BE2C (cell line): Measurements from ENCODE around the gene JPT2.

Experiments
- DNase-seq: peaks from one replicate; pipeline ENCODE4 v3.0.0-alpha.2; 2020
- H3K27me3 ChIP-seq: fragments of 250-450 bp; sonication (Bioruptor Pico); 2 replicates; pipeline ENCODE4 v1.5.1; 2020; ENCODE audit warnings: mild to moderate bottlenecking
- H3K36me3 ChIP-seq: fragments of 250-450 bp; sonication (Bioruptor Pico); 2 replicates; pipeline ENCODE4 v1.5.1; 2020; ENCODE audit warnings: mild to moderate bottlenecking
- H3K4me1 ChIP-seq: fragments of 250-450 bp; sonication (Bioruptor Pico); 2 replicates; pipeline ENCODE4 v1.5.1; 2020
- H3K4me3 ChIP-seq: 2 replicates; pipeline ENCODE4 v1.5.1; 2011; ENCODE audit warnings: low read depth, low read length
- H3K9me3 ChIP-seq: fragments of 250-450 bp; sonication (Bioruptor Pico); 2 replicates; pipeline ENCODE4 v1.5.1; 2020
- CTCF ChIP-seq: IDR thresholded peaks from 2 replicates; pipeline ENCODE4 v1.5.1; 2012; ENCODE audit warnings: mild to moderate bottlenecking, low read depth, low read length

The JPT2 gene

DNA sequence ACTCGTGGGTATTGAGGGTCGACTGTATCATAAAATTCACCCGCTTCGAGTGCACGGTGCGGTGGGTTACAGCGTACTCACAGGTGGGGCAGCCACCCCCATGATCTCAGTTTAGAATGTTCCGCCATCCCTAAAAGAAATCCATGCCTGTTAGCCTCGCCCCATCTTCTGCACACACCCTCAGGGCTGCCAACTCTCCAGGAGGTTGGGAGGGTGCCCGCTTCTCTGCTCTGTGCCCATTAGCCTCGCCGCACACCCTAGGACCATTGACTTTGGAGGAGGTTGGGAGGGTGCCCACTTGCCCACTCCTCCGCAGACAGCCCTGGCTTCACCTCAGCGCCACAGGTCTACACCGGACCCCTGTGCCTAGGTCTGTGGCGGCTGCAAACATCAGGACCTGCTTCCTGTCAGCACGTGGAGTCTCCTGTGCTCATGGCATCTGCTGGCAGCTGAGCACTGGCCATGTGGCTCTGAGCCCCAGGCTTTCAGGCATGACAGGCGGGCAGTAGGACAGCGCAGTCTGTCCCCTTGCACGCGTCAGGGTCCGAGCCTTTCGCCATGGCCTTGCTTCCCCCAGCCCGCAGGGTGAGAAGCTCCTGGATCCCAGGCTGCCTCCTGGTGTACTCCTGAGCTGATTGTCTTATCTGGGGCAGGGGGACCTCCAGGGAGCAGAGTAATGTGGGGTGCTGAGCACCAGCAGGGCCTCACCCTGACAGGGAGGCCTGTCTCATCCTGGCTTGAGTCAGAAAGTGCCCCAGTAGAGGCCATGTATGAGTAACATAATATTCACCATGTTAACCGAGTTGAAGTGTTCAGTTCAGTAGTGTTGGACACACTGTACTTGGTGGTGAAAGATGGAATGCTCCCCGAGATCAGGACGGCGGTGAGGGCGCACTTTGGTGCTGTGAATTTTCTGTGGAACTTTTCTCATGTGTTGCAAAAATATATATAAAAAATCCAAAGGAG is 71.4 kb downstream of the JPT2 start:
- Histone ChIP-seq H3K4me1 (no peaks in the 10 kb centered on the region), H3K9me3 (no peaks in the 10 kb centered on the region), H3K4me3 (no peak overlapping the region), H3K27me3 (no peaks in the 10 kb centered on the region), H3K36me3 (peaks cover 41% of the 10 kb centered on the region)
- TF ChIP-seq CTCF: no peak
- no peak for DNase-seq
